Measurements from ENCODE around the gene ZNF674. TPM values are rescaled to one million over a fixed set of nuclear protein-coding genes. Genes with fewer than 3 reads are reported as not detected.

The ZNF674 gene
- polyA plus RNA-seq (ENCODE audit: insufficient read length in 4 of 4): 1 to 10 TPM; 5.4 to 8.0 (median 6.3) TPM

DNA sequence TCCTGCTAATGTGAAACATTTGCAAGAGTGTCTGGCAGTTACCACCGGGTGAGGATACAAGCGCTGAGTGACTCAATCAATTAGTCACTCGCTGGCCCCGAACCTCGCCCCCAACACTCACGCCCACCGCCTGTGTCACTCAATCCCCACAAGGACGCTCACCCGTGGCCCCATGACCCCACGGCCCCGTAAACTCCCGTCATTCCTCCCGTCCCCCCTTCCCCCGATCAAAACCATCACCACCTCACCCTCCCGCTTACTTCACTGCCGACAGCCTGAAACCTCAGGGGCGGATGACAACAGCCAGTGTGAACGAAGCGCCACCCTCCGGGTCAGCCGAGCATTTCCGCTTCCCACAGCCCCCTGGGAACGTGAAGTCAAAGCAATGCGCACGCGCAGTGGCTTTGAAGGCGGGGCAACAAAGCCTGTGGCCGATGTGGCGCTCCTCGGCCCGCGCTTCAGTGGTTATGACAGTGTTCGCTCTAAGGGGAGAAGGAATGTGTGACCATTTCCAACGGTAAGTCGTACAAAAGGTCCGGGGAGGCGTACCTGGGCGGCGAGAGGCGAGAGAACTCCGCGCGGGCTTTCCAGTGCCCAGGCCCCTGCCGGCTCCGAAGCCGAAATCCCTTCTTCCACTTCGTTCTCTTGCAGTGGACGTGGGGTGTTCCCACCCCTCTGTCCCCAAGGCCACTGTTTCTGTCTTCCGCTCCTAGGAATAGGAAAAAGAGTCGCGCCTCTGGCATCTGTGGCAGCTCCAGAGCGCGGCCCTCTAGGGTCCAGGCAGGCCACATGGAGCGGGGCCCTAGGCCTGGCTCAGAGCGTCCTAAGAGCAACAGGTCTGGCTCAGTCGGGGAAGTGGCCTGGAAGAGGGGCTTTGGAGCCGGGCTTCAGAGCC, at the start of gene ZNF674:
TSS of gene ZNF674 (minus strand) at position 311 of the 895 bp plus-strand sequence. CDS start 3,334 bp downstream, outside the sequence.
- peak; percentile 80 to 85 (median 82) for DNase-seq (ENCODE audit: low read depth in 4 of 4, low spot score in 3 of 4)

DNA sequence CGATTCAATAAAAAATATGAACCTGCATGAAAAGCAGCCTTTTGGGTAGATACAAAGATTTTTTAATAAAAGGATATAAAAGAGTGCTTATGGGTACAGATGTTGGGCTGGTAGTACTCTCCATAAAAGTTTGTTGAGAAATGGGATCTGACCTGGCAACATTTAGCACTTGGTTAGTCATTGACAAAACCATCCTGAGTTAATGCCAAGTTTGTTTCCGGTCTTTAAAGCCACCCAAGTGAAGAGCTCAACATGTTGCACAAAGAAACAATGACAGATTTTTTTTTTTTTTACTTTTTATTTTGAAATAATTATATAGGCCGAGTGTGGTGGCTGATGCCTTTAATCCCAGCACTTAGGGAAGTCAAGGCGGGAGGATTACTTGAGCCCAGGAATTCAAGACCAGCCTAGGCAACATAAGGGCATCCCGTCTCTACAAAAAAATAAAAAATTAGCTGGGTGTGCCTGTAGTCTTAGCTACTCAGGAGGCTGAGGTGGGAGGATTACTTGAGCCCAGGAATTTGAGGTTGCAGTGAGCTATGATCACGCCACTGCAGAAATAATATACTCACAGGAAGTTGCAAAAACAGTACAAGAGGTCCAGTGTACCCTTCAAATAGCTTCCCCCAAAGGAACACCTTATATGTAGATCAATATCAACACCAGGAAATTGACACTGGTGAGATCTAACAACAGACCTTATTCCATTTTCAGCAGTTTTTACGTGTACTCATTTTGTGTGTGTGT, 44.9 kb upstream of the ZNF674 start:
- DNase-seq (ENCODE audit: low read depth in 4 of 4, low spot score in 3 of 4): no peak

DNA sequence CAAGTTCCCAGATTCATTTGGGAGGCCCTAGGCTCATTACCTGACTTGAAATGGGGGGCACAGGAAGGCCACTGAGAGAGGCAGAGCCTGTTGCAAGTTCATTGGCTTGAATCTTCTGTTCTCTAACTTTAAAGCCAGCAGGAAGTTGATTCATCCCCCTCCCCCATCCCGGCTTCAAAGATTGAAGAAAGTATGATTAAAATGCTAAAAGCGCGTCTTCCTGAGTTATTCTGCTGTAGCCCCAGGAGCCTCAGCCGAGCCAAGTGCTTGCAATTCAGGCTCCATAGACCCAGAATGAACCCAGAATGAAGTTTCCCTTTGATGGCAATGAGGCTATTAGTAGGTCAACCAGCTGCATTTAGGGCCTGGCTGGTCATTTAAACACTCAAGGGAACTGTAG, 43.0 kb upstream of the ZNF674 start:
- DNase-seq (ENCODE audit: low read depth in 4 of 4, low spot score in 3 of 4): no peak

DNA sequence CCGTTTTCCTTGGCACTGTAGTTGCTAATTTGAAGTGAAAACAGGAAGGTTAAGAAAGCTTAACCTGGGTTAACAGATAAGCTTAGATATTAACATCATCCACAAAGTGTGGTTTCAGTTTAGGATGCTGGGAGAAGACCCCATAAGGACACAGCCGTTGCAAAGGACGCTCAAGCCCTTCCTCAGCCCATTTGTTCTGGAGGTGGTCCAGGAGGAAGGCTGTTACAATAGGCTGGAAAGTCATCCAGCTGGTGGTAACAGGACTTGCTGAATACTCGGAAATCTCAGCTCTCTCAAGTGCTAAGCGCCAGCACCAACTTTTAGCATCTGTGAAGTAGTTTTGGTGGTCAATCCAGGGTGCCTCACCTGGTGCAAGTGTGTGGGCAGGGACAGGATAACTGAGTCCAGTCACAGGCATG, 42.5 kb upstream of the ZNF674 start:
- no peak for DNase-seq (ENCODE audit: low read depth in 4 of 4, low spot score in 3 of 4)

DNA sequence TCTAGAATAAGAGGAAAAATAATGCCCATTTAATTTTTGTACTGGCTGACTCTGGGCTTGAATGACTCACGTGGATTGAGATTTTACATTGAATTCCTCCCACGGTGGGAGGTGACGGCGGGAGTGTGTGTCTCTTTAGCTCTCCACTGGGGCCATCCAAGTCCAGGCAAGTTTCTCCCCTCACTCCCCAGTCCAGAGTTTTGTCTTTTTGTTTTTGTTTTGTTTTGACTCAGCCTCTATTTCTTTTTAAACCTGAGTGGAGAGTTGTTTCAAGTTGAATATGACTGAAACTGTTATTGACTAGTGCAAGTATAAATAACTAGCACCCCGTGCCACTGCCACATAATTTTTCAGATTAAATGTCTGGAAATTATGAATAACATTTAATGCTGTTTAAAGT, 41.9 kb upstream of the ZNF674 start:
- DNase-seq (ENCODE audit: low read depth in 4 of 4, low spot score in 3 of 4): no peak

DNA sequence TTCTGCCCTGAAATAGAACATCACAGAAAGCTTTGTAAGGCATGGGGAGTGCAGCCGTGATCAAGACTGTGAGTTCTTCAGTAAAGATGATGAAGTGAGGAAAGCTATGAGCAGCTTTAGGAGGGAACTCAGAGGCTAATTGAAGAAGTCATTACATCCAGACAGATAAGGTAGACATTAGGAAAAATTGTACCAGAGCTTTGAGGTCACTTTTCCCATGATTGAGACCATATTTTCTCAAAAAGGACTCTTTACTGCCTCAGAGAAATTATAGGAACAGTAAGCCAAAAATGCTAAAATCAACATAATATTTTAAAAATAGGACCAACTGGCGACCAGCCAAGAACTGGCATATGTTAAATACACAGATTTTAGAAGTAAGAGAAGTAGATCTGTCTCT, 39.5 kb upstream of the ZNF674 start:
- no peak for DNase-seq (ENCODE audit: low read depth in 4 of 4, low spot score in 3 of 4)

DNA sequence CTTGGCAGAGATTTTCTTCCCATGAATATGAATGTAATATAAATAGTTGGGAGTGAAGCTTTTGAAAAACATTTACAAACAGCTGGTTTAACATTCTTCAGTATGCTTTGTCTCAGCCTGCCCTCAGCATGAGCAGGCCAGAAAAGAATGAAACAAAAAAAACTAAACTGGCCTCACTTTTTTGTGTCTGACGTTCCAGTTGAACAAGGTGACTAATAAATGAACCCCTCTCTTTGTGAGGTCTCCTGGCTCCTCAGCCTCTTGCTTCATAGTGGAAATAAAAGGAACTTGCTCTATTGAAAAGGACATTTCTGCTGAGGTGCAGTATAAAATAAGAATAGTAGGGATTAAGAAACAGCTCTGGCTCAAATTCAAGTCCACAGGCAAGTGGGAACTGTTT, 37.7 kb upstream of the ZNF674 start:
- no peak for DNase-seq (ENCODE audit: low read depth in 4 of 4, low spot score in 3 of 4)

DNA sequence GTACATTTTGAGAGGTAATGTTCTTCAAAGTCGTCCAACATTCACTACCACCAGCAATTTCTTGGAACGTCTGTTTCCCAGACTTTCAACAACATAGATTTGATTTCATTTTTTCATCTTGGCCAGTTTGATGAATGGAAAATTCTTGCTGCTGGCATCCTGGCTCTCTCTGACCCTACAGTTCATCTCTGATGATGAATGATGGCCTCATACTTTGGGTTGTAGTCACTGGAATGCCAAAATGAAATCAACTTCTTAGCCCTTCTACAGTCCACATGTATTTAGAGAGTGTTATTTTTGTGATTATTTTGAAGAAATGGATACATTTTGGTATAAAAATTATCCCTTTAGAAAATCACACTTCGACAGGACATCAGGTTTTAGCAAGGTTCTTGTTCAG, 37.1 kb upstream of the ZNF674 start:
- DNase-seq (ENCODE audit: low read depth in 4 of 4, low spot score in 3 of 4): no peak

DNA sequence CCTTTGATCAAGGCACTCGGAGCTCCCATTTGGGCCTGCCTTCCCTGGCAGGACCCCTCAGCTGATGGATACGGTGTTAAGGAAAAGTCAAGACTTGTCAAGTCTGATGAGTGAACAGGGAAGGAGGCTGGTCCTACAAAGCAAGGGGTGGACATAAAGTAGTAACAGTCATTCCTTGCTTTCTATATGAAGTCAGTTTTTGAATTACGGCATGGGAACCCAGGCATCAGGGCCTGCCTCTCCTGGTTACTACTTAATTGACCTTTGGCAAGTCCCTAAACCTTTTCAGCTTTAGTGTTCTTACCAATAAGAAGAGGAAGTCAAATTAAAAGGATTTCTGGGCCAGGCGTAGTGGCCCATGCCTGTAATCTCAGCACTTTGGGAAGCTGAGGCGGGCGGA, 35.4 kb upstream of the ZNF674 start:
- no peak for DNase-seq (ENCODE audit: low read depth in 4 of 4, low spot score in 3 of 4)

DNA sequence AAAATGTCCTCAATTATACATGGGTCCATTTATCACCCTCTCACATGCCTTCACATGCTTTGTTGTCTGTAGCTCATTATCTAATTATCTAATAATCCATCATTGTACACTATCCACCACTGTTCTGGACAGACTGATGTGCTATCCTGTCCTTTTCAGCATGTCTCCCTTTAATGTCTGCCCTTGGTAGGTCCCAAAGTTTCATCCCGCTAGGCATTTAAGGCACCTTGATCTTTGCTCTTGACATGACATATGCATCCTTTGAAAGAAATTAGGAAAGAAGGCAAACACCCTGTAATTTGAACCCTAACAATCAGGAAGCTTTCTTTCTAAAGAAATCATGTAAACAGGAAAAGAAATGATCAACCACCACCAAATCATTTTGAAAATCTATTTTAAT, 34.0 kb upstream of the ZNF674 start:
- DNase-seq (ENCODE audit: low read depth in 4 of 4, low spot score in 3 of 4): no peak

DNA sequence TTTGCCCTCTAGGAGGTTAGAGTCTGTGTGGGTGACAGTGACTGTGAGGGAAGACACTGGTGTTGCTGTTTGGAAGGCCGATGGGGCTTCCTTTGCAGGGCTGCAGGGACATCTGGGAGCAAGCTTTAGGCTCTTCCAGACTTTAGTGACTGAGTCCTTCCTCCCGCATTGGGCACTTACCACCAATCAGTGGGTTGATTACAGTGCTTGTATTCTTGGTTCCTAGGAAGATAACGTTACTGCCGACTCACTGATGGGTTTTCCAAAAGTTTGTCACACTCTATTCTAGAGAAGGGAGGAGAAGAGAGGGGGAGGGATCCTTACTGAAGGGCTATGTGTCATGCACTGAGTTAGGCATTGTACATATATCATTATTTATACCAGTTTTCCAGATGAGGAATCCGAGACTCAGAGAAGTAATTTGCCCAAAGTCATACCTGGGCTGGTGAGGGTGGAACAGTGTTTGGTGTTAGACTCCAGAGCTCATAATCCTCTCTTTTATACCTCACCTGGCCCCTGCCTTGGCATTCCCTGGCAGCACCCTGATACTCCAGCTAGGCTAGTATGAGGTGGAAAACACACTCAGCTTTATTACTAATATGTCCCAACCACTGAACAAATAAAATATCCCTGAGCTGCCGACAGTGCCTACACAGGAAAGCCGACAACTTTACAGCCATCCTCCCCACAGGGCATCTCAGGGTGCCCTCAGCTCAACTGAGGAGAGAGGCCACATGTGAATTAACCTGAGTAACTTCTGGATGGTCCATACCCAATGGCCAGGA, 32.2 kb upstream of the ZNF674 start:
- DNase-seq (ENCODE audit: low read depth in 4 of 4, low spot score in 3 of 4): no peak

DNA sequence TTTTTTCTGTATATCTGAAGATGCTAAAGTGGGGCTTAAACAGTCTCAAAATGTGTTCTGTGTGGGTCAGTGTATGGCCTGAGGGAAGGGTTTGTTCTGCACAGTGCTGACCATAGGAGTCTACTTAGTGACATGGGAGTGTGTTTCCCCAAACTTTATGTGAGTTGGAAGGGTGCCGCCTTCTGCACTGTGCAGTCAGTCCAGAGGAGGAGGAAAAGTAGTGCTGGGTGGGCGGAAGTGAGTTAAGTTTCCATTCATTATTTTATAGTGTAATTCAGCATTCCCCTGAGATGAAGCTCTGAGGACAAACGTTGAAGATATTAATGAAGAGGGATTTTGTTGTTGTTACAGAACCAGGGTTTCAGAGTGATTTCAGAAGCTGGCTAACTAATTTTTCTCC, 31.2 kb upstream of the ZNF674 start:
- DNase-seq (ENCODE audit: low read depth in 4 of 4, low spot score in 3 of 4): no peak

DNA sequence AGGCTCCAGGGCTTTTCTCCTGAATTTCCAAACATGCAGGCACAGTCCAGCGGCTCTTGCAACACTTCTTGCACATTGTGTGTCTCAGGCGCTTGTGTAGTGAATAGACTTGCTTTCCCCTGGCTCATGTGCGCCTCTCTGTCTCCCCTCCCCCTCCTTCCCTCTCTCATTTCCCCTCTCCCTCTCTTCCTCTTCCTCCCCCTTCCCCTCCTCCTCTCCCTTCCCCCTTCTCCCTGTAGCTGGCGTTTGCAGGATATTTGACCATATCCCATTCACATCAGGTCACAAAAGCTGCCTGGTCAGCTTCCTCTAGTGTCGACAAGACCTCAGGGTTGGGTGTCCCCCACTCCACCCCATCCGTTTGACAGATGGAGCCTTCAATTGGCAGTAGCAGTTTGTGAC, 30.8 kb upstream of the ZNF674 start:
- DNase-seq (ENCODE audit: low read depth in 4 of 4, low spot score in 3 of 4): no peak

DNA sequence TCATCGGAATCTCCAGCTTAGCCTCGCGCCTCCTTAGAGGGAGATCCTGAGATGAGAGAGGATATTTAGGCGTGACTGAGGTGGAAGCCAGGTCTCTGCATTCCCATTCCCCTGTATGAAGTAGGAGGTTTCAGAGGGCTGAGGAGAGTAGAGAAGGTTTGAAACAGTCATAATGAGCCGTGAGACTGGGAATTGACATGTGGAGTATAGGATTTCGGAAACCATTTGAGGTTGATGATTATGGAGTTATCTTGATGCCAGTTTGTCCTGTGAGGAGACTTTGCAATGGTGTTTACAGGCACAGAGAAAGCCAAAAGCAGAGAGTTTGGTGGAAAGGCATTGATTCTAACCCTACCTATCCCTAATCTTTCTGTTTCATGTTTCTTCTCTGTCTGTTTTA, 30.4 kb upstream of the ZNF674 start:
- no peak for DNase-seq (ENCODE audit: low read depth in 4 of 4, low spot score in 3 of 4)

DNA sequence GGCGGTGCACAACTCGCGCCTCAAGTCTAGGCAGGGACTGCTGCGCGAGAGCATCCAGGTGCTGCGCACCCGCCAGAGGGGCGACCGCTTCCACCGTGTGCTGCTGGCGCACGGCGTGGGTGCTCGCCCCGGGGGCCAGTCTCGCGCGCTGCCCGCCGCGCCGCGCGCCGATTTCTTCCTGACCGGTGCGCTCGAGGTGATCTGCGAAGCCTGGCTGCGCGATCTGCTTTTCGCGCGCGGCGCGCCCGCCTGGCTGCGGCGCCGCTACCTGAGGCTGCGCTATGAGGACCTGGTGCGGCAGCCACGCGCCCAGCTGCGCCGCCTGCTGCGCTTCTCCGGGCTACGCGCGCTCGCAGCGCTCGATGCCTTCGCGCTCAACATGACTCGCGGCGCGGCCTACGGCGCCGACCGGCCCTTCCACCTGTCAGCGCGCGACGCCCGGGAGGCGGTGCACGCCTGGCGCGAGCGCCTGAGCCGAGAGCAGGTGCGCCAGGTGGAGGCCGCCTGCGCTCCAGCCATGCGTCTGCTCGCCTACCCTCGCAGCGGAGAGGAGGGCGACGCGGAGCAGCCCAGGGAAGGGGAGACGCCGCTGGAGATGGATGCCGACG, 29.7 kb upstream of the ZNF674 start:
- no peak for DNase-seq (ENCODE audit: low read depth in 4 of 4, low spot score in 3 of 4)

DNA sequence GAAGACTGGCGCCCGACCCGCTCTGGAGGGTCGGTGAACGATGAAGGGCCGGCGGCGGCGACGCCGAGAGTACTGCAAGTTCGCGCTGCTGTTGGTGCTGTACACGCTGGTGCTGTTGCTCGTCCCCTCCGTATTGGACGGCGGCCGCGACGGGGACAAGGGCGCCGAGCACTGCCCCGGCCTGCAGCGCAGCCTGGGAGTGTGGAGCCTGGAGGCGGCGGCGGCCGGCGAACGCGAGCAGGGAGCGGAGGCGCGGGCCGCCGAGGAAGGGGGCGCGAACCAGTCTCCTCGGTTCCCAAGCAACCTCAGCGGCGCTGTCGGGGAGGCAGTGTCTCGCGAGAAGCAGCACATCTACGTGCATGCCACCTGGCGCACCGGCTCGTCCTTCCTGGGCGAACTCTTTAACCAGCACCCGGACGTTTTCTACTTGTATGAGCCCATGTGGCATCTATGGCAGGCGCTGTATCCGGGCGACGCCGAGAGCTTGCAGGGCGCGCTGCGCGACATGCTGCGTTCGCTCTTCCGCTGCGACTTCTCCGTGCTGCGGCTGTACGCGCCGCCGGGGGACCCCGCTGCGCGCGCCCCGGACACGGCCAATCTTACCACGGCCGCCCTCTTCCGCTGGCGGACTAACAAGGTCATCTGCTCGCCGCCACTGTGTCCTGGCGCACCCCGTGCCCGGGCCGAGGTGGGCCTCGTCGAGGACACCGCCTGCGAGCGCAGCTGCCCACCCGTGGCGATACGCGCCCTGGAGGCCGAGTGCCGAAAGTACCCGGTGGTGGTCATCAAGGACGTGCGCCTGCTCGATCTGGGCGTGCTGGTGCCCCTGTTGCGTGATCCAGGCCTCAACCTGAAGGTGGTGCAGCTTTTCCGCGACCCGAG, 28.9 kb upstream of the ZNF674 start:
- DNase-seq (ENCODE audit: low read depth in 4 of 4, low spot score in 3 of 4): no peak

DNA sequence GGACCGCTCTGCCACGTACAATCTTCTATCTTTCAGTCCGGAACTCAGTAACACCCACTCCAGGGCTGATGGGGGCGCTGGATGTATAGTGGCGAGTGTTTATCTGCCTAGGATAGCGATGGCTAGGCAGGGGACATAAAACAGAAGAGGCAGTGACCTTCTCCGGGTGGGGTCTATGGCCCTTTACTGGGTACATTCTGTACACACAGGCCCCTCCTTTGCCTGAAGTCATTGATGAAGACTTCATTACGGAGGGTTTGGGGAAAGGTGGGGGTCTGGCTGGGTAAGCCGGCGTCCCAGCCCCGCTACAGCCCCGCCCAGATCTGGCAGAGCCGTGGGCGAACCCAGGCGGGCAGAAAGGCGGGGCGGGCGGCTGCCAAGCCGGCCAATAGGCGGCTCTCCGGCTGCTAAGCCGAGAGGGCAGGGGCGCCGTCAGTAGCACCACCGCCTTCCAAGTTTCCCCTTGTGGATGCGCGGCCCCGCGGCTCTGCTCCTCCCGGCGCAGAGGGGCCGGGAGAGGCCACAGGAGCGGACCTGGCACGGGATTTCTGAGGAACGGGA, 28.2 kb upstream of the ZNF674 start, which contains the start of gene CHST7:
TSS of gene CHST7 (plus strand) at position 435 of the 561 bp plus-strand sequence. CDS start 167 bp downstream, outside the sequence.
- DNase-seq (ENCODE audit: low read depth in 4 of 4, low spot score in 3 of 4): no peak

DNA sequence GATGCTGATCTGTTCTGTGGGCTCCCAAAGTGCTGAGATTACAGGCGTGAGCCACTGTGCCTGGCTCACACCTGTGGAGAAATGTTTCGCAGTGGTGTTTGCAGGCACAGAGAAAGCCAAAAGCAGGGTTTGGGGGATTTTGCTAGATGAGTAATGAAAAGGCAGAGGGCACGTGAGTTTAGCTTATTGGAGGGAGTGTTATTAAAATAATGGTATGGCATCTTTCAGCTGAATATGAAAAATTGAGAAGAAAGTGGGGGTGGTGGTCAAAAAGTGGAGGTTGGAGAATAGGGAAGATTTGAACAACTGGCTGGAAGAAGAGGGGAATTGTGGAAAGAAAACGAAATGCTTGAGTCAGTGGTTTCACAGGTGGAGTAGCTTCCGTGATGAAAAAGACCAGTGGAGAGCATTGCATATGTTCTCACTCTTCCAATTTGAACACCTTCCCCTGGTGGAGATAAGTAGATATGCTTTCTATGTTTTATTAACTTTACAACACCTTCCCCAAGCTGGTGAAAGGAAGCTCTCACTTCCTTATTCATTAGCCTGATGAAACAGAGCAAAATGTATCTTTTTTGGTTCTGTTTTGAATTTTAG, 27.2 kb upstream of the ZNF674 start:
- no peak for DNase-seq (ENCODE audit: low read depth in 4 of 4, low spot score in 3 of 4)
